OCI-LY3 (cell line): Measurements from ENCODE around the gene SUMF1.

Experiments used
- EZH2phosphoT487 ChIP-seq: fragments of 200-600 bp; shearing (Covaris generic); IDR thresholded peaks from 2 replicates; pipeline ENCODE4 v1.6.1; 2018; ENCODE audit warnings: antibody characterized with exemption, mixed run types, low read depth
- TF ChIP-seq, protein P1 (sequence below): fragments of 200-600, 300-600 bp; sonication (generic); IDR thresholded peaks from 2 replicates; pipeline ENCODE4 v1.5.1; 2014; ENCODE audit warnings: antibody characterized with exemption, low read length, low read depth

DNA sequence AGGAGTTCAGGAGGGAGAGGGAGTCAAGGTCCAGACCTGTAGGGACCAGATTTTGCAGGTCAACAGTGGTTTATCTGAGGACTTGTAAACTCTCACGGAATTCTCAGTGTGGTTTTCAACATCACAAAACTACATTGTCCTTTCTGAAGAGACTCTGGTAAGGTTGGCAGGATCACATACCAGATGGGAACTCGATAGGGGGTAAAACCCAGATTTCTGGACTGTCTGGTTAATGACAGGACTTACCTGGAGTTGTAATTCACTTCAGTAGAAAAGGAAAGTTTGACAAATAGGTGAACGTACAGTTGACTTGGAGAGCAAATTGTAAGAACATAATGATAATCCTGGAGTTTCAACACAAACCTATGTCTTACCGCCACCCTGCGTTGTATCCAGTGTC is 31.4 kb upstream of the SUMF1 start:
- TF ChIP-seq, protein P1, sequence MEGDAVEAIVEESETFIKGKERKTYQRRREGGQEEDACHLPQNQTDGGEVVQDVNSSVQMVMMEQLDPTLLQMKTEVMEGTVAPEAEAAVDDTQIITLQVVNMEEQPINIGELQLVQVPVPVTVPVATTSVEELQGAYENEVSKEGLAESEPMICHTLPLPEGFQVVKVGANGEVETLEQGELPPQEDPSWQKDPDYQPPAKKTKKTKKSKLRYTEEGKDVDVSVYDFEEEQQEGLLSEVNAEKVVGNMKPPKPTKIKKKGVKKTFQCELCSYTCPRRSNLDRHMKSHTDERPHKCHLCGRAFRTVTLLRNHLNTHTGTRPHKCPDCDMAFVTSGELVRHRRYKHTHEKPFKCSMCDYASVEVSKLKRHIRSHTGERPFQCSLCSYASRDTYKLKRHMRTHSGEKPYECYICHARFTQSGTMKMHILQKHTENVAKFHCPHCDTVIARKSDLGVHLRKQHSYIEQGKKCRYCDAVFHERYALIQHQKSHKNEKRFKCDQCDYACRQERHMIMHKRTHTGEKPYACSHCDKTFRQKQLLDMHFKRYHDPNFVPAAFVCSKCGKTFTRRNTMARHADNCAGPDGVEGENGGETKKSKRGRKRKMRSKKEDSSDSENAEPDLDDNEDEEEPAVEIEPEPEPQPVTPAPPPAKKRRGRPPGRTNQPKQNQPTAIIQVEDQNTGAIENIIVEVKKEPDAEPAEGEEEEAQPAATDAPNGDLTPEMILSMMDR: no peak
- TF ChIP-seq EZH2phosphoT487: no peak
